Panc1 (cell line): Measurements from ENCODE around the gene OR10A2. TPM values are rescaled to one million over a fixed set of nuclear protein-coding genes. Genes with fewer than 3 reads are reported as not detected.
A peak's percentile ranks its signal among the peaks of the same experiment; 100 is the strongest.

Source experiments
- ATAC-seq: fragments of 200-7000 bp; cut with Tn5 transposase; 2 replicates; pipeline ENCODE4 v1.9.1; 2020; ENCODE audit warnings: mild to moderate bottlenecking, moderate library complexity
- BruUV-seq: library from RNA; stranded (reverse); fragments of 400-500 nt; replicated peaks from 2 replicates; lab custom pipeline; 2021; lab: Mats Ljungman, UMichigan
- CTCF ChIA-PET: fragments of 300-600 bp; sonication (Branson Sonifier 250); formaldehyde crosslinking; loops from one replicate; lab custom pipeline; 2022; ENCODE audit warnings: antibody characterized with exemption; lab: Charles Lee
- POLR2A ChIA-PET: fragments of 300-600 bp; sonication (Branson Sonifier 250); formaldehyde crosslinking; loops from one replicate; lab custom pipeline; 2022; ENCODE audit warnings: antibody characterized with exemption; lab: Charles Lee
- DNase-seq: peaks from one replicate; pipeline ENCODE4 v3.0.0-alpha.2; 2010; ENCODE audit warnings: low read depth, low spot score
- H3K27ac ChIP-seq: 2 replicates; pipeline ENCODE4 v1.5.1; 2011; ENCODE audit warnings: mild to moderate bottlenecking, low read length, inconsistent platforms
- H3K27me3 ChIP-seq: fragments of 200-500 bp; sonication (Bioruptor generic); 2 replicates; pipeline ENCODE4 v1.6.0; 2014; ENCODE audit warnings: low read length, inconsistent platforms; ENCODE audit not compliant: control insufficient read depth, insufficient read depth
- H3K36me3 ChIP-seq: fragments of 200-500 bp; sonication (Bioruptor generic); 2 replicates; pipeline ENCODE4 v1.5.1; 2014; ENCODE audit warnings: inconsistent platforms, mild to moderate bottlenecking, low read length, moderate library complexity; ENCODE audit not compliant: control insufficient read depth, insufficient read depth
- H3K4me1 ChIP-seq: 2 replicates; pipeline ENCODE4 v1.5.1; 2011; ENCODE audit warnings: inconsistent platforms, mild to moderate bottlenecking, low read length, moderate library complexity; ENCODE audit not compliant: control insufficient read depth, insufficient read depth
- H3K4me3 ChIP-seq, 2 experiments: 2 replicates each; pipeline ENCODE4 v1.5.1; 2011 to 2012; ENCODE audit warnings: low read depth in 2 of 2, low read length in 2 of 2, mild to moderate bottlenecking in 2 of 2, inconsistent platforms in 1 of 2, moderate library complexity in 1 of 2
- H3K9me3 ChIP-seq: fragments of 200-500 bp; sonication (Bioruptor generic); 2 replicates; pipeline ENCODE4 v1.5.1; 2014; ENCODE audit warnings: low read depth, mild to moderate bottlenecking, inconsistent platforms, low read length, moderate library complexity; ENCODE audit not compliant: control insufficient read depth, insufficient read depth
- POLR2AphosphoS5 ChIP-seq: IDR thresholded peaks from 2 replicates; pipeline ENCODE4 v1.6.1; 2012; ENCODE audit warnings: mild to moderate bottlenecking, low read depth, low read length, moderate library complexity
- SIN3A ChIP-seq: IDR thresholded peaks from 2 replicates; pipeline ENCODE4 v1.6.1; 2012; ENCODE audit warnings: low read depth, mild to moderate bottlenecking, low read length, moderate library complexity, borderline replicate concordance; ENCODE audit not compliant: insufficient read depth
- TCF7L2 ChIP-seq: IDR thresholded peaks from 2 replicates; pipeline ENCODE4 v1.6.1; 2011; ENCODE audit warnings: mild to moderate bottlenecking, low read depth, low read length, inconsistent platforms
- in situ Hi-C: cut with HindIII; loops from 2 replicates; pipeline ENCODE4 v1.10.0; 2016; ENCODE audit warnings: low sequenced_read_pairs, low pct_unique_long_range_greater_than_20kb
- intact Hi-C: fragments of 100-400 bp; cut with micrococcal nuclease; formaldehyde crosslinking; loops from one replicate; pipeline ENCODE4 v1.10.0; 2022; ENCODE audit not compliant: unreplicated experiment
- total RNA-seq: library from RNA; stranded (reverse); gene quantifications from one replicate; pipeline ENCODE4 v1.2.1, GENCODE V29; 2021; ENCODE audit not compliant: unreplicated experiment
- TF ChIP-seq, protein P1 (sequence below): fragments of 450-650 bp; IDR thresholded peaks from 2 replicates; pipeline ENCODE4 v1.5.1; 2017; ENCODE audit warnings: mild to moderate bottlenecking
- TF ChIP-seq, protein P2 (sequence below), 2 experiments: IDR thresholded peaks; 2 replicates each; pipeline ENCODE4 v1.6.1; 2011 to 2012; ENCODE audit warnings: low read depth in 2 of 2, control low read depth in 1 of 2, low read length in 1 of 2, mild to moderate bottlenecking in 1 of 2, moderate library complexity in 1 of 2; ENCODE audit not compliant: insufficient read depth in 1 of 2

The OR10A2 gene
- total RNA-seq, 1 experiment from 2014 or later, result not detected

DNA sequence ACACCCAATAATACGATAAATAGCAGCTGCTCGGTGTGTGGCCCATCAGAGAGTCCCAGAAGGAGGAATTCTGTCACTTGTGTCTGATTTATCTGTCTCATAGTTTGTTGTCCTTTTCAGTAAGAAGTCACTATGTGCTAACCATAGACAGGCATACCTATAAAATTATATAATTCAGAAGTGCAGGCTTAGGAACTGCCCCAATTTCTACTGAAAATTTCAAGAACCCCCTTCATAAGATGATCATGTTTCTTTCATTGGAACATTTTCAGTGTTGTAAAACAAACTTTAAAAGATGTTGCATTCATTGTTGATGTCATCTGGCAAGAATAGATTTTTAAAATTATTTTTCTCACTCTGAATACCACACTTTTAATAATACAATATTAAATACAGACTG is 29.5 kb downstream of the OR10A2 start, which contains the start of gene OR2D2:
Gene OR2D2 (minus strand): TSS at position 101 of the 400 bp plus-strand sequence. CDS start 0 bp downstream, at position 101.
- Histone ChIP-seq H3K36me3 (no peaks in the 10 kb centered on the region), H3K4me3 (no peak within 1 kb of the TSS), H3K4me1 (no peaks in the 10 kb centered on the region), H3K9me3 (no peaks in the 10 kb centered on the region), H3K27me3 (no peaks in the 10 kb centered on the region), H3K27ac (no peak within 1 kb of the TSS)
- TF ChIP-seq, protein P1, sequence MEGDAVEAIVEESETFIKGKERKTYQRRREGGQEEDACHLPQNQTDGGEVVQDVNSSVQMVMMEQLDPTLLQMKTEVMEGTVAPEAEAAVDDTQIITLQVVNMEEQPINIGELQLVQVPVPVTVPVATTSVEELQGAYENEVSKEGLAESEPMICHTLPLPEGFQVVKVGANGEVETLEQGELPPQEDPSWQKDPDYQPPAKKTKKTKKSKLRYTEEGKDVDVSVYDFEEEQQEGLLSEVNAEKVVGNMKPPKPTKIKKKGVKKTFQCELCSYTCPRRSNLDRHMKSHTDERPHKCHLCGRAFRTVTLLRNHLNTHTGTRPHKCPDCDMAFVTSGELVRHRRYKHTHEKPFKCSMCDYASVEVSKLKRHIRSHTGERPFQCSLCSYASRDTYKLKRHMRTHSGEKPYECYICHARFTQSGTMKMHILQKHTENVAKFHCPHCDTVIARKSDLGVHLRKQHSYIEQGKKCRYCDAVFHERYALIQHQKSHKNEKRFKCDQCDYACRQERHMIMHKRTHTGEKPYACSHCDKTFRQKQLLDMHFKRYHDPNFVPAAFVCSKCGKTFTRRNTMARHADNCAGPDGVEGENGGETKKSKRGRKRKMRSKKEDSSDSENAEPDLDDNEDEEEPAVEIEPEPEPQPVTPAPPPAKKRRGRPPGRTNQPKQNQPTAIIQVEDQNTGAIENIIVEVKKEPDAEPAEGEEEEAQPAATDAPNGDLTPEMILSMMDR, result no peak
- no TSS peak for BruUV-seq
- ATAC-seq (no peak), DNase-seq (no peak)
- POLR2A ChIA-PET, result no interaction called here
- CTCF ChIA-PET, result no interaction called here
- intact Hi-C loops, result no loop called here
- in situ Hi-C loops, result no loop called here

DNA sequence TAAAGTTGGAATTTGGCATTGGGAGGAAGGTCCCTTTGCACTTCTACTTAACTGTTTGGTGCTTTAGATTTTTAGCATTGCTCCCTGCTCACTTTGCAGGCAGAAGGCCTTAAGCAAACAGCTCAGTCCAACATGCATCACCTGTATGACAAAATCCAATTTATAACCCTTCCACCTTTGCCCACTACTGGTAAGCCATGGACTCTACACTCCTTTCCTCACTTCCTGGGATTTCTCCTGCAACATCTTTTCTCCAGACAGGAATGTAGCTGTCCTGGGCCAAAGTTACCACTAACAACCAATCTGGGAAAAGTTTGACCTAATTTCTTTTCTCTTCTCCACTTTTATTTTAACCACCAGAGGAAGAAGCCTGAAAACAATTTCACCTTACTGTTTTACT is 31.2 kb downstream of the OR10A2 start:
- Histone ChIP-seq H3K9me3 (no peaks in the 10 kb centered on the region), H3K27me3 (no peaks in the 10 kb centered on the region; the same call in 1 of the 2 replicates), H3K27ac (no peak overlapping the region), H3K4me3 (no peak overlapping the region), H3K4me1 (no peaks in the 10 kb centered on the region), H3K36me3 (no peaks in the 10 kb centered on the region)
- intact Hi-C loops, result no loop called here
- TF ChIP-seq, protein P1, result peak; percentile 17; the same call in 1 of the 2 replicates
- TF ChIP-seq POLR2AphosphoS5, result no peak
- POLR2A ChIA-PET, result no interaction called here
- DNase-seq (no peak), ATAC-seq (no peak)
- in situ Hi-C loops, result no loop called here
- CTCF ChIA-PET, result interaction anchor here (0.7 kb wide), 1 partner anchor 28 kb away, joined by 3 read pairs; no protein-coding TSS in a partner anchor
- no TSS peak for BruUV-seq

DNA sequence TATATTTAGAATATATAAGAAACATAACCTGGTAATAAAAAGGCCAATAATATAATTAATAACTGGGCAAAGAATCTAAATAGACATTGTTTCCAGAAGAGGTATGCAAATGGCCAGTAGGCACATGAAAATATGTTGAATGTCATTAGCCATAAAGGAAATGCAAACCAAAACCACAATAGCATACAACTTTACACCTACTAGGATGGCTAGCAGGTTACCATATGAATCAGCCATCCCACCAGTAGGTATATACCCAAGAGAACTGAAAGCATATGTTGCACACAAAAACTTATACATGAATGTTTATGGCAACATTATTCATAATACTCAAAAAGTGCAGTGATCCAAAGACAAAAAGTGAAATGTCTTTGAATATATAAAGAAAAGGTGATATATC is 32.2 kb downstream of the OR10A2 start:
- intact Hi-C loops (no loop called here), in situ Hi-C loops (no loop called here)
- DNase-seq (no peak), ATAC-seq (no peak)
- no TSS peak for BruUV-seq
- Histone ChIP-seq H3K27ac (no peak overlapping the region), H3K27me3 (no peaks in the 10 kb centered on the region; the same call in 1 of the 2 replicates), H3K9me3 (no peaks in the 10 kb centered on the region), H3K4me3 (no peak overlapping the region), H3K36me3 (no peaks in the 10 kb centered on the region), H3K4me1 (no peaks in the 10 kb centered on the region)
- no peak for TF ChIP-seq TCF7L2
- CTCF ChIA-PET, result no interaction called here
- POLR2A ChIA-PET, result no interaction called here

DNA sequence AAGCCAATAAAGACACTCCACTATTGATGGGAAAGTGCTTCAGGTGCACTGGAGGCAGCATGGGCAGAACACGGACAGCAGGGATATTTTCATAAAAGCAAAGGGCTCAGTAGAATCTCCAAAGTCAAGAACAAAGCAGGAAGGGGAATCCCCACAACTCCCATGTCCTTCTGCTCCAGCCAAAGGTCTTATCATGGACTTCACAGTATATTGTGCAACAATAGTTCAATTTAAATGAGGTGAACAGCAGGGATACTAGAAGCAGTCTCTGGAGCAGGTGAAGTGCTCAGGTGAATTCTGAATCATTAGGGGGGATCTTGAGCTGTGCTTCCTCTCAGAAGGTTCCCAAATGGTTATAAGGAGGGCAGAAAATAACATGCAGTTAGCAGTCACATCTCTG is 36.1 kb downstream of the OR10A2 start:
- Histone ChIP-seq H3K4me1 (no peaks in the 10 kb centered on the region), H3K27ac (no peak overlapping the region), H3K4me3 (no peak overlapping the region), H3K36me3 (no peaks in the 10 kb centered on the region), H3K9me3 (no peaks in the 10 kb centered on the region), H3K27me3 (no peaks in the 10 kb centered on the region; the same call in 1 of the 2 replicates)
- BruUV-seq, result no TSS peak
- TF ChIP-seq TCF7L2 (no peak), SIN3A (no peak), POLR2AphosphoS5 (no peak)
- TF ChIP-seq, protein P2, sequence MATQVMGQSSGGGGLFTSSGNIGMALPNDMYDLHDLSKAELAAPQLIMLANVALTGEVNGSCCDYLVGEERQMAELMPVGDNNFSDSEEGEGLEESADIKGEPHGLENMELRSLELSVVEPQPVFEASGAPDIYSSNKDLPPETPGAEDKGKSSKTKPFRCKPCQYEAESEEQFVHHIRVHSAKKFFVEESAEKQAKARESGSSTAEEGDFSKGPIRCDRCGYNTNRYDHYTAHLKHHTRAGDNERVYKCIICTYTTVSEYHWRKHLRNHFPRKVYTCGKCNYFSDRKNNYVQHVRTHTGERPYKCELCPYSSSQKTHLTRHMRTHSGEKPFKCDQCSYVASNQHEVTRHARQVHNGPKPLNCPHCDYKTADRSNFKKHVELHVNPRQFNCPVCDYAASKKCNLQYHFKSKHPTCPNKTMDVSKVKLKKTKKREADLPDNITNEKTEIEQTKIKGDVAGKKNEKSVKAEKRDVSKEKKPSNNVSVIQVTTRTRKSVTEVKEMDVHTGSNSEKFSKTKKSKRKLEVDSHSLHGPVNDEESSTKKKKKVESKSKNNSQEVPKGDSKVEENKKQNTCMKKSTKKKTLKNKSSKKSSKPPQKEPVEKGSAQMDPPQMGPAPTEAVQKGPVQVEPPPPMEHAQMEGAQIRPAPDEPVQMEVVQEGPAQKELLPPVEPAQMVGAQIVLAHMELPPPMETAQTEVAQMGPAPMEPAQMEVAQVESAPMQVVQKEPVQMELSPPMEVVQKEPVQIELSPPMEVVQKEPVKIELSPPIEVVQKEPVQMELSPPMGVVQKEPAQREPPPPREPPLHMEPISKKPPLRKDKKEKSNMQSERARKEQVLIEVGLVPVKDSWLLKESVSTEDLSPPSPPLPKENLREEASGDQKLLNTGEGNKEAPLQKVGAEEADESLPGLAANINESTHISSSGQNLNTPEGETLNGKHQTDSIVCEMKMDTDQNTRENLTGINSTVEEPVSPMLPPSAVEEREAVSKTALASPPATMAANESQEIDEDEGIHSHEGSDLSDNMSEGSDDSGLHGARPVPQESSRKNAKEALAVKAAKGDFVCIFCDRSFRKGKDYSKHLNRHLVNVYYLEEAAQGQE (IDR thresholded peaks at IDR 0.05; ENCODE audit: insufficient read depth in 1 of 2, low read depth in 2 of 2, low read length in 1 of 2), result no peak
- TF ChIP-seq, protein P1, result no peak; the same call in 1 of the 2 replicates
- in situ Hi-C loops, result no loop called here
- ATAC-seq, result no peak
- CTCF ChIA-PET, result no interaction called here
- DNase-seq, result no peak
- POLR2A ChIA-PET, result no interaction called here
- intact Hi-C loops, result no loop called here
